NOMO-1 treated with DMSO at 0.1 percent for 48 hours (cell line): Measurements from ENCODE around the gene SIRPA.
A peak's percentile ranks its signal among the peaks of the same experiment; 100 is the strongest.

Experiments used
- DNase-seq: peaks from one replicate; lab custom pipeline; 2025; ENCODE audit not compliant: unreplicated experiment; lab: John Stamatoyannopoulos, UW

Gene SIRPA

DNA sequence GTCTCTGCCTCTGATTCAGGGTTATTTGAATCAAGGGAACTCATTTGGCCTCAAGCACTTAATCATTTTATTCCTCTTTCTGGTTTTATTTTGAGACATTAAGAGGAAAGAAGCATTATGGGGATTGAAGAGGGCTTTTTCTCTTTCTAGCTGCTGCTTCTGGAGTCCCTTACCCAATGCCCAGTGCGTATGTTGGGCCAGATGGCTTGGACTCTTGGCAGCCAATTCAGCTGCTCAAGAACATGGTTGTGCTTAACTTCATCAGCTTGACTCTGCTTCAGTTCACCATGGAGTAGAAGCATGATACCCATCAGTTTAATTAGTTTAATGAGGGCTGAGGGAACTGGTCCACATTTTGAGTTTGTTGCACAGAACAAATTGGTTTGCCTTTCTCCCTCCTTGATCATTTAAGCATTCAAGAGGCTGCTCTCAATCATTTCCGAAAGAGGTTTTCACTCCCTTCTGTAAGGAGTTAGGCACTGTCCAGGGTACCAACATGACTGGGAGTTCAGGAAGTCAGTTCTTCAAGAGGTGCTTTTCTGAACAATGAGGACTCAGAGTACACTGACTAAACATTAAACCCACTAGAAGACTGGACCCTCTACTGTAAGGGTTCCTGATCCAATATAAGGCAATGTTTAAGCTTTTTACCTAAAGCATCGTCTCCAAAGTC lies 84.0 kb downstream of the SIRPA start:
- DNase-seq, result no peak

- DNase-seq, result no peak
Measured at GRCh38 chr20:1982686-1983085, 87.5 kb downstream of the SIRPA start.

GRCh38 chr20:1983301-1983700 lies 88.1 kb downstream of the SIRPA start:
- peak; percentile 51 for DNase-seq

DNA sequence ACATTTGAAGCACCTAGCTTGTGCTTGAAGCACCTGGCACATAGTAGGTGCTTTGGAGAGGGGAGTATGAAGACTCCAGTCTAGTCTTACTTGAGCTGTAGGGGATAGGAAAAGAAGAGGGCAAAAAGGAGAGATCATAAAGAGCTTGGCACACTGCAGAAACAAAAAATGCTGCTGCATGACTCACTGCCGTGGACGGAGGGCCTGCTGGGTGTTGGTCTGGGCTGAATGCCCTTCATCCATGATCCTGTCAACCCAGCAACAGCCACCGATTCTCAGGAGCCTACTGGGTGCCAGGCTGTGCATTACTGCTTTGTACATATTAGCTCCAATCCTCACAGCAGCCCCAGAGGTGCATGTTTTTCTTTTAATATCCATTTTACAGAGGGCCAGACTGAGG lies 92.6 kb downstream of the SIRPA start:
- no peak for DNase-seq
